Natural killer cell treated with Interleukin-12 subunit alpha and Interleukin-12 subunit beta and Interleukin-15 and Interleukin-18, amount 100 ng/mL, for 72 hours (primary cell): ENCODE measurements around the gene NAXE. TPM values are rescaled to one million over a fixed set of nuclear protein-coding genes. Genes with fewer than 3 reads are reported as not detected.
A peak's percentile ranks its signal among the peaks of the same experiment; 100 is the strongest.
"Not testable (repeated sequence)": the region's sequence is repeated elsewhere in the genome, so short reads cannot be mapped to it uniquely, and the experiment has no call there.

ENCODE experiments used
- ATAC-seq, 2 donors: fragments of 150-1000 bp; cut with Tn5 transposase in 1 of 2; sonication (Bioruptor Pico), chemical (Tn5 transposase) in 1 of 2; 2 replicates each; pipeline ENCODE4 v1.10.0; 2021
- DNase-seq: peaks from one replicate; pipeline ENCODE4 v3.0.0; 2022; ENCODE audit warnings: low spot score
- H3K27ac Mint-ChIP-seq, 2 donors: 1 replicate in 1 of 2; 2 replicates in 1 of 2; pipeline ENCODE4 v1.8.0; 2022; ENCODE audit warnings: mixed read lengths in 2 of 2, mild to moderate bottlenecking in 1 of 2, moderate library complexity in 1 of 2
- H3K27me3 Mint-ChIP-seq, 2 donors: 1 replicate in 1 of 2; 2 replicates in 1 of 2; pipeline ENCODE4 v1.8.0; 2022; ENCODE audit warnings: mixed read lengths in 2 of 2
- H3K36me3 Mint-ChIP-seq: one replicate; pipeline ENCODE4 v1.8.0; 2022; ENCODE audit warnings: mixed read lengths
- H3K4me1 Mint-ChIP-seq, 2 donors: 1 replicate in 1 of 2; 2 replicates in 1 of 2; pipeline ENCODE4 v1.8.0; 2022; ENCODE audit warnings: low read depth in 2 of 2, mixed read lengths in 2 of 2, mild to moderate bottlenecking in 1 of 2
- H3K4me3 Mint-ChIP-seq: one replicate; pipeline ENCODE4 v1.8.0; 2022; ENCODE audit warnings: mixed read lengths
- H3K9me3 Mint-ChIP-seq: 2 replicates; pipeline ENCODE4 v1.8.0; 2022; ENCODE audit warnings: mixed read lengths
- total RNA-seq, 2 donors: library from RNA; stranded (reverse); gene quantifications; one replicate each; pipeline ENCODE4 v1.2.3, GENCODE V29; 2022

The NAXE gene
- total RNA-seq, 2 donors from 2014 or later: 54.0 to 67.5 TPM

DNA sequence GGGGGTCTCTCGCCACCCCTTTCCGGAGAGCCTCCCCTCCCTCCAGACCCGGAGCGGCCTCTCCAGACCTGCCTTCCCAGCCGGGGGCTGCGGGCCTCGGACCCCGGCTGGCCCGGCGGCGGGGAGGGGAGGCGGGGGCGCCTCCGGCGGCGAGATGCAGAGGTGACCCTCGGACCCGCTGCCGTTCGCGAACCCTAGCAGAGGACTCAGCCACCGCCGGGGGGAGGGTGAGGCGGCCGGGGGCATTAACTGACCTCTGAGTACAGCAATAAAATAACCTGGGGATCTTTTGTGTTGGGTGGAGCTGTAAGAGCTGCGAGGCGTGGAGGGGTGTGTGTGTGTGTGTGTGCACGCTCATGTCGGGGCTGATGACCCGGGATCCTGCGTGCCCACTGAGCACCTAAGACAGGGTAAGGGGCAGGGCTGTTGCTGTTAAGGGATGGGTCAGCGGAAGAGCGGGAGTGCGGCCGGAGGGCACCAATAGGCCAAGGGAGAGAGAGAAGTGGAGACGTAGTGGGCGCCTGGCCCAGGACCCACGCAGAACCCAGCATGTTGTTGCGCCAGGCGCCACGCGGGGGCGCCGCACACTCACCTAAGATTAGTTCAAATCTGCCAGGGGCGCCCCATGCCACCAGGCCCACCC lies 34.0 kb downstream of the NAXE start:
- H3K36me3 Mint-ChIP-seq: no peaks in the 10 kb centered on the region
- ATAC-seq (peak; percentile 65 to 77), DNase-seq (peak; percentile 65)
- peaks cover 36 to 41% of the 10 kb centered on the region in 2 donors for H3K27me3 Mint-ChIP-seq
- peaks cover 8 to 11% of the 10 kb centered on the region in 2 donors for H3K4me1 Mint-ChIP-seq
- H3K27ac Mint-ChIP-seq: no peak overlapping the region
- peak overlapping the region; percentile 67 for H3K4me3 Mint-ChIP-seq
- no peaks in the 10 kb centered on the region for H3K9me3 Mint-ChIP-seq

DNA sequence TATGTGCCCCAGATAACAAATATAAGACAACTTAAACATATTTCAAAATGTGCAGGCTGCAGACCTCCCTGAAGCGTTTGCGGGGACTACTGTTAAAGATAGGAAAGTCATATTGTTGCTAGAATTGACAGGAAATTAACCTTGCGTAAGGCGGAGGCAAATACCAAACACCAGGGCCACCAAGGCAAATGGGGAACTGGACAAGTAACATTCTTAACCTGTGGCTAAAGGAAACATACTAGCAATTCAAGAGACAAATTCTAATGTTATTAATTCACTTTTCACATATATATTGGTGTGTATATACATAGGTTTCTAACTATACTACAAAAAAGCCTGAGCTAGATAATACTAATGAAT lies 34.5 kb downstream of the NAXE start:
- DNase-seq (no peak), ATAC-seq (no peak)
- Mint-ChIP-seq H3K4me3 (peak overlapping the region; percentile 67), H3K4me1 (peaks cover 8 to 11% of the 10 kb centered on the region in 2 donors), H3K27me3 (peaks cover 36 to 43% of the 10 kb centered on the region in 2 donors), H3K36me3 (no peaks in the 10 kb centered on the region), H3K9me3 (no peaks in the 10 kb centered on the region), H3K27ac (no peak overlapping the region)

DNA sequence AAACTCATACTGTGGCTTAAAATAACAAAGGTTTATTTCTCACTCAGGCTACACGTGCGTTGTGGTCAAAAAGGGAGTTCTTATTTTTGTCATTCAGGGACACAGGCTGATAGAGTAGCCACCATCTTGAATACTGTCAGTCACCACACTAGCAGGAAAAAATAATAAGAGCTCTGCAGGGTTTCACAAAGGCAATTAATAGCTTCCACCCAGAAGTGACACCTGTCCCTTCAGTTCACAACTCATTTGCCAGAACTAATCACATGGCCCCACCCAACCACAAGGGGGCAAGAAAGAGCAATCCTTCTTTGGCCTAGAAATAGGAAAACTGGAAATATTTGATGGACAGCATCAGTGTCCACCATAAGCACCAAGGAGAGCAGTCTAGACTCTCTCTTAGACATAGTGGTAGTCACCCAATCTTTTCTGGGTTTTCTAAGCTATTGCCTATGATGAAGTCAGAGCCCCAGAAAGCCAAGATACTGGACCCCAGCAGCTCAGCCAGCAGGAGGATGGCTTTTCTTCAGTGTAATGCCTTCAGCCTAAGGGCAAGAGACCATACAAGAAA lies 35.8 kb downstream of the NAXE start:
- H3K4me1 Mint-ChIP-seq: peaks cover 8 to 10% of the 10 kb centered on the region in 2 donors
- H3K27ac Mint-ChIP-seq: no peak overlapping the region
- DNase-seq: no peak
- peaks cover 38 to 47% of the 10 kb centered on the region in 2 donors for H3K27me3 Mint-ChIP-seq
- H3K4me3 Mint-ChIP-seq: no peak overlapping the region
- H3K9me3 Mint-ChIP-seq: no peaks in the 10 kb centered on the region
- H3K36me3 Mint-ChIP-seq: no peaks in the 10 kb centered on the region
- no peak for ATAC-seq

DNA sequence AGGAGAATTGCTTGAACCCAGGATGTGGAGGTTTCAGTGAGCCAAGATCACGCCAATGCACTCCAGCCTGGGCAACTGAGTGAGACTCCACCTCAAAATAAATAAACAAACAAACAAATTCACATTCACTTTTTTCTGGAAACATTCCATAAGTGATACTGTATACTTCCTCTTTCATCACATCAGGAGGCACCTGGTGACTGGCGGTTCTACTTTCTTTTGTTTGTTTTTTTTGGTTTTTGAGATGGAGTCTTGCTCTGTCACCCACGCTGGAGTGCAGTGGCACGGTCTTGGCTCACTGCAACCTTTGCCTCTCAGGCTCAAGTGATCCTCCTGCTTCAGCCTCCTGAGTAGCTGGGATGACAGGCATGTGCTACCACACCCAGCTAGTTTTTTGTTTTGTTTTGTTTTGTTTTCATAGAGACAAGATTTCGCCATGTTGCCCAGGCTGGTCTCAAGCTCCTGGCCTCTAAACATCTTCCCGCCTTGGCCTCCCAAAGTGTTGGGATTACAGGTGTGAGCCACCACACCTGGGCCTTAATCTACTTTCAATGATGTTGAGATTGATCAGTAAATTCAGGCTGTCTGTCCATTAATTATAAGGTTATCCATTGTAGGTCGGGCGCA lies 38.4 kb downstream of the NAXE start:
- Mint-ChIP-seq H3K36me3 (no peaks in the 10 kb centered on the region), H3K4me3 (no peak overlapping the region), H3K27ac (no peak overlapping the region), H3K9me3 (no peaks in the 10 kb centered on the region), H3K4me1 (peaks cover 6 to 8% of the 10 kb centered on the region in 2 donors), H3K27me3 (peaks cover 41 to 42% of the 10 kb centered on the region in 2 donors)
- ATAC-seq (no peak), DNase-seq (no peak)

DNA sequence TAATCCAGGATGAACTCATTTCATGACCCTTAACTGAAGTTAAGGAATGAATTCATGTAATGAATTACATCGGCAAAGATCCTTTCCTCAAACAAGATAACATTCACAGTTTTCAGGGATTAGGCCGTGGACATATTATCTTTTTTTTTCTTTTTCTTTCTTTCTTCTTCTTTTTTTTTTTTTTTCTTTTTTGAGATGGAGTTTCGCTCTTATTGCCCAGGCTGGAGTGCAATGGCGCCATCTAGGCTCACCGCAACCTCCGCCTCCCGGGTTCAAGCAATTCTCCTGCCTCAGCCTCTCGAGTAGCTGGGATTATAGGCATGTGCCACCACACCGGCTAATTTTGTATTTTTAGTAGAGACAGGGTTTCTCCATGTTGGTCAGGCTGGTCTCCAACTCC lies 39.6 kb downstream of the NAXE start:
- ATAC-seq, H3K36me3 Mint-ChIP-seq, H3K27ac Mint-ChIP-seq, H3K4me3 Mint-ChIP-seq, DNase-seq, H3K9me3 Mint-ChIP-seq, H3K4me1 Mint-ChIP-seq: not testable (repeated sequence)
- peaks cover 39% of the 10 kb centered on the region in 2 donors for H3K27me3 Mint-ChIP-seq

DNA sequence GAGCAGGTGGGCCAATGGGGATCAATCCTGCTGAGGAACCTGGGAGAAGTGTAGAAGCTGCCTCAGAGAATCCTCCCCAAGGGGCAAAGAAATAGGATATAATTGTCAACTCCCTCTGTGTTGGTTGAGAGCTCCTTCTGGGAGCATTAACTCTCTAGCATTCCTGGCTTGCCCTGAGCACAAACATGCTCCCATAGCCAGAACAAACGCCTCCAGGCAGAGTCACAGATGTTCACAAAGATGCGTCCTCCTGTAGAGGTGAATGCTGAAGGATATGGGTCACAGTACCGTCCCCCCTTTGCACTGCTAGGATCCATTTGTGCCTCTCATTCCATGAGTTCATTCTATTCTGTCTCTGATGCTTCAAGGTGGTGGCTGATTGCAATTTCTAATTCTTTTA lies 40.8 kb downstream of the NAXE start:
- no peaks in the 10 kb centered on the region for H3K4me1 Mint-ChIP-seq
- no peak for ATAC-seq
- H3K36me3 Mint-ChIP-seq: no peaks in the 10 kb centered on the region

DNA sequence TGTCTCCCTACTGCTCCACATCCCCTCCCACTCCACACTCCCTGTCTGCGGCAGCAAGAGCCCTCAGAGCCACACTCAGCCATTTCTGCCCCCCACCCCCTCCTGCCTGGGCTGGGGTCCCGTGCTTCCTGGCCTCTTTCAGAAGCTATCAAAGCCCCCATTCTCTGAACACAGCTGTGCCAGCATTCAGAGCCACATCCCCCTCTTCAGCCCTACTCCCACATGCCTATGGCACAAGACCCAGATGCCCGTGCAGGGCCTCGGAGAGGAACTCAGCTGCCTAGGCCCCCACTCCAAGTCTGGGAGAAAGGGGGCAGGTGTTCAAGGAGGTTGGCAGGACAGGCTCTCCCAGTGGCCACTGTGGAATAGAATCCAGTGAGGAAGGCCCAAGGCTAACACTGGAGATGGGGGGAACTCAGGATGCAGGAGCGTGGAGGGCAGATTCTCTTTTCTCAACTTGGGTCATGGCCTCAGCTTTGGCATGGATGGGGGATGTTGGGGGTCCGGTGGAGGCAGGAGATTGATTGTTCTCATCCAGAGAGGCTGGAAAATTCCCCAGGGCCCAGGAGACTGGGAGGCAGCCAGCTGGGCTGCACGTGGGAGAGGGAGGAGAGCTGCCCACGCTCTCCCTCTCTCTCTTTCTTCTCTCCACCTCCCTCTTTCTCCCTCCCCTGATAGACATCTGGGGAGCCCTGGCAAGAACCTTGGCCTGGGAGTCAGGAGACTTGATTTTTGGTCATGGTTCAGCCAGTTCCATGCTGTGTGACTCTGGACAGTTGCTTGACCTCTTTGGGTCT lies 46.8 kb downstream of the NAXE start:
- Mint-ChIP-seq H3K9me3 (peaks cover under 1% of the 10 kb centered on the region), H3K36me3 (no peaks in the 10 kb centered on the region), H3K4me3 (no peak overlapping the region), H3K27me3 (peaks cover 46 to 65% of the 10 kb centered on the region in 2 donors), H3K4me1 (peaks cover 18 to 20% of the 10 kb centered on the region in 2 donors), H3K27ac (no peak overlapping the region)
- DNase-seq (no peak), ATAC-seq (no peak)

More for the DNA sequence above, 40.8 kb downstream of the NAXE start:
- no peak for DNase-seq
- H3K4me3 Mint-ChIP-seq: no peak overlapping the region
- no peak overlapping the region for H3K27ac Mint-ChIP-seq
- peaks cover 42% of the 10 kb centered on the region in 2 donors for H3K27me3 Mint-ChIP-seq
- H3K9me3 Mint-ChIP-seq: no peaks in the 10 kb centered on the region

DNA sequence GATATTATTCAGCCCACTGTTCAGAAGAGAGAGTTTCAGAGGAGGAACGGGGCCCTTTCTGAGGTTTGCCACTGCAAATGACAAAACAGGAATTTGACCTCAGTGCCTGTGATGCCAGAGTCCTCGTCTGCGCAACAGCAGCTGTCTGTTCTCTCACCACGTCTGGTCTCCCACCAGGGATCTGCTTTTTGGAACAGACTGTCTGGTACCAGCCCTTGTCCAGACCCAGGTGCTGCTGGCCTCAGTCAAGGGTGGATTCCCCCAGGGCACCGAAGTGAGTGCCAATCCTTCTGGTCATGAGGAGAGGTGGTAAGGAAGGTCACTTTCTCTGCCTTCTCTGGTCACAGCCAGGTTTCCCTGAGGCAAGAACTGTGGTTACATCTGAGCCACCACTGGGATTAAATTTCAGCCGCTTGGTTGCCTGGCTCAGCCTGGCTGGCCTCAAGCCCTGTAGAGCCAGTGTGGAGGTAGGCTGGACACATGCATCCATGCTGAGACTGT lies 48.1 kb downstream of the NAXE start:
- peaks cover 23 to 25% of the 10 kb centered on the region in 2 donors for H3K4me1 Mint-ChIP-seq
- no peaks in the 10 kb centered on the region for H3K36me3 Mint-ChIP-seq
- no peak overlapping the region for H3K27ac Mint-ChIP-seq
- peaks cover 4% of the 10 kb centered on the region for H3K9me3 Mint-ChIP-seq
- no peak overlapping the region for H3K4me3 Mint-ChIP-seq
- ATAC-seq (no peak), DNase-seq (no peak)
- H3K27me3 Mint-ChIP-seq: peaks cover 51 to 65% of the 10 kb centered on the region in 2 donors

DNA sequence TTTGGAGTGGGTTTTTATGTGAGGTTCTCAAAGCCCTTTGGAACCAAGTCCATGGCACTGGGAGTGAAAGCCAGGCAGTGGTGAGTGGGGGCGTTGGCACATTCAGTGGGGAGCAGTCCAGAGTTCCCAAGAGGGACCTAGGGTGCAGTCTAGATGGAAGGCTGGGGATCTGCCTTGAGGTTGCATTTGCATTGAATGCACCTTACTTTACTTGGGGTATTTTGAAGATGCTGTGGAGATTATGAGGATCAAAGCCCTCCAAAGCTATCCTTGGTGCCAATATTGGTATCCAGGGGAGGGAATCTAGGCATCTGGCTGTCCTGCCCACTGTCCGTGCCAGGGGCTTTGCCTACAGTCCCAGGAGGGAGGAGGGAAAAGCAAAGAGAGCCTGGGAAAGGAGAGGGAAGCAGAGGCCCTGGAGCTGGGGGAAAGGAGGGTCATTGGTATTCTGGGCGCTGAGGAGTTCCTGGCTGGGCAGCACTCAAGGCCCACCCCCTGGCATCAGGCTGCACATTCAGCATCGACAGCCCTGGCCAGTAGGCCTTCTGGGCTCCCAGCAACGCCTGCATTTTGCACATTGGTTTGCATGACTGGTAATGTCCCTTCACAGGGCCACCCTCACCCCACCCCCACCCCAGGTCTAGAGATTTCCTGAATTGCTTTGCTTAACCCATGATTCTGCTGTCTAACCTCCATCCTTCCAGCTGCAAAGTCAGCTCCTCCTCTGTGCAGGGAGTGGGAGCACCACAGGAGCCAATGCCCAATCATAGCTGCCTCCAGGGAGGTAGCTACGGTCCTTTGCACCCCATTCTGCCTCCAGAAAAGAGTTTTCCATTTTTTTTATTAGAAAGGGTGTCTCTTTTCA lies 49.5 kb downstream of the NAXE start:
- Mint-ChIP-seq H3K9me3 (peaks cover 4% of the 10 kb centered on the region), H3K4me3 (peak overlapping the region; percentile 45), H3K4me1 (peaks cover 25 to 27% of the 10 kb centered on the region in 2 donors), H3K27me3 (peaks cover 60 to 71% of the 10 kb centered on the region in 2 donors), H3K36me3 (no peaks in the 10 kb centered on the region), H3K27ac (no peak overlapping the region)
- no peak for ATAC-seq
- no peak for DNase-seq

DNA sequence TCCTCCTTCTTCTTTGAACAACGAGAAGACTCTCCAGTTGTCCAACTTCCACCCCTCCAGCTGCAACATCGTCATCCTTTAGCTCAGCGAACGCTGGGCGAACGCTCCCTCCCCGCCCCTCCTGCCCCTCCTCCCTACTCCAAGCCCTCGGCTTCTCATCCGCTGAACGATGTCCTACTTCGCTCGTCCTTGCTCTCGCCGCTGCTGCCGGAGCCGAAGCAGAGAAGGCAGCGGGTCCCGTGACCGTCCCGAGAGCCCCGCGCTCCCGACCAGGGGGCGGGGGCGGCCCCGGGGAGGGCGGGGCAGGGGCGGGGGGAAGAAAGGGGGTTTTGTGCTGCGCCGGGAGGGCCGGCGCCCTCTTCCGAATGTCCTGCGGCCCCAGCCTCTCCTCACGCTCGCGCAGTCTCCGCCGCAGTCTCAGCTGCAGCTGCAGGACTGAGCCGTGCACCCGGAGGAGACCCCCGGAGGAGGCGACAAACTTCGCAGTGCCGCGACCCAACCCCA lies 50.2 kb downstream of the NAXE start, which contains the start of gene BCAN:
Gene BCAN (plus strand): TSS at position 357 of the 504 bp plus-strand sequence. CDS start 3,938 bp downstream, outside the sequence.
- peaks cover 59 to 69% of the 10 kb centered on the region in 2 donors for H3K27me3 Mint-ChIP-seq
- H3K9me3 Mint-ChIP-seq: peaks cover 4% of the 10 kb centered on the region
- no peak within 1 kb of the TSS for H3K27ac Mint-ChIP-seq
- DNase-seq (no peak), ATAC-seq (peak; percentile 34 to 46)
- H3K4me3 Mint-ChIP-seq: peak within 1 kb of the TSS; percentile 45
- H3K36me3 Mint-ChIP-seq: no peaks in the 10 kb centered on the region
- peaks cover 25 to 27% of the 10 kb centered on the region in 2 donors for H3K4me1 Mint-ChIP-seq

DNA sequence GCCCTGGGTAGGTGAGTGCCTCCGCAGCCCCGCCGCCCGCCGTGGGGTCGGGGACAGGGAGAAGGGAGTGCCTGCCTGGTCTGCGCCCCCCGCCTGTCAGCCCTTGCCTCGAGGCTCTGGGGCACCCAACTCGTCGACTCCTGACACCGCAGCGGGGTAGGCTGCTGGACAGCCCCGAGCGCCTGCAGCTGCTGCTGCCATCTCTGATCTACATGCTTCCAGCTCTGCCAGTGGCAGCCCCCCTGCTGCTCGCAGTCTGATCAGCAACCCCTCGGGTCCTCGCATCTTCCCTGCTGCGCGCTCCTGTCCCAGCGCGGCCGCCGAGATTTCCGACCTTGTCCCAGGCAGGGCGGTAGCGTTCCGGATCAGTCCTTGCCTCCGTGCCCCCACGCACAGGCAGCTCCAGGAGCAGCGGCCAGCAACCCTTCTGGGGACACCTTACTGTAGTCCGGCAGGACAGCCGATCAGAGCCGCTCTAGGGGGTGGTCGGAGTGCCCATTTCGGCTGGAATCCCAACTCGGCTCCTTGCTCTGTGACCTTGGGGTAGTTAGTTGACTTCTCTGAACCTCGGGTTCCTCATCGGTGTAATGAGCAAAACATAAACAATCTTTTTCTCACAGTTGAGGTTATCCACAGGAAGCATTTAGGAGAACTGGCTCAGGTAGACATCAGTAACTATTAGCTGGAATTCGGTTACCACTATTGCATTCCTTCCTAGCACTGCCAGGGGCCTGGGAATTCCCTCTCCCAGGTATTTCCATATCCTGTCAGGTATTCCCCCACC lies 50.9 kb downstream of the NAXE start:
- H3K9me3 Mint-ChIP-seq: peaks cover 4% of the 10 kb centered on the region
- H3K27me3 Mint-ChIP-seq: peaks cover 61 to 69% of the 10 kb centered on the region in 2 donors
- no peaks in the 10 kb centered on the region for H3K36me3 Mint-ChIP-seq
- no peak for ATAC-seq
- H3K4me1 Mint-ChIP-seq: peaks cover 25 to 27% of the 10 kb centered on the region in 2 donors
- DNase-seq: no peak
- H3K4me3 Mint-ChIP-seq: peak overlapping the region; percentile 45
- H3K27ac Mint-ChIP-seq: no peak overlapping the region
